GM18861 (cell line): Measurements from ENCODE around the gene SPRY2.

Experiments used
- ATAC-seq: cut with Tn5 transposase; IDR thresholded peaks from one replicate; pipeline ENCODE4 v1.9.1; 2021; ENCODE audit not compliant: unreplicated experiment

SPRY2 gene

DNA sequence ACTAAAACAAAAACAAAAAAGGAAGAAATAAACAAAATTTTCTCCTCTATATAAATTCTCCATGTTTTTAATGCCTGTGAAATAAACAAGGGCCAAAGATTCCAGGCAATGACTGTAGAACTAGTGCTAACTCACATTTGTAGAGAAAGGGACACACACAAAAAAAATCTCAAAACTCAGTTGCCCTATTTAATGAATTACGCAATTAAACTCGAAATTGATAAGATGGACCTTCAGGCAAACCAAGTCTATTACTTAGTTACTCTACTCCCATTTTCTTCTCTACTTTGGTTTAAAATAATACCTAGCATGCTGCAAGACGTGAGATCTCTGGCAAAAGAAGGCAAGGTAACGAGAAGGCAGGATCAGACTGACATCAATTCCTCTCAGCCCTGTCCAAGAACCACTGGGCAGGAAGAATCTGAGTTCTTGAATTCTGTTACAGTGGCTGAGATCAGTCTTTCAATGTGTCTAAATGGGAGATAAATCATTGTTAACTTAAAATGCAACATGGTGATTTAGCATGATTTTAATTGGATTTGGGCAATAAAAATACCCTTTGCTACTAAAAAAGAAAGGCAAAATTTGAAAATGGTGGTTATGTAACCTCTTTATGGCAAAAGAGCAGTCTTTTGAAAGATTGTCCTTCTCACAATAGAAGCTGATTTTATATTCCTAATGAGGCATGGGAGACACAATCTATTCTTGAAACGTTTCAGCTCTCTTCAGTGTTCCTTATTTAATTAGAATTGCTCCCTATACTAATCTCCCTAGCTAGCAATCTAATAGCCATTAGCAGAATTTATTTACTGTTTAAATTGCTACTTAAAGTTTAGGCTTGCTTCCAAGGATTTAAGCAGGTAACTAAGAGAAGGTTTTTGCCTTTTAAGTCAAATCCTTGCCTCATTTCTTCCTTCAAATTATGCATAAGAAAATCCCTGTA, 25.9 kb downstream of the SPRY2 start:
- no peak for ATAC-seq

GRCh38 chr13:80313668-80314256, 27.2 kb downstream of the SPRY2 start:
- no peak for ATAC-seq

- ATAC-seq = no peak
These were observed 28.0 kb downstream of the SPRY2 start for GRCh38 chr13:80312967-80313366.

GRCh38 chr13:80312012-80312704, 28.8 kb downstream of the SPRY2 start:
- no peak for ATAC-seq

DNA sequence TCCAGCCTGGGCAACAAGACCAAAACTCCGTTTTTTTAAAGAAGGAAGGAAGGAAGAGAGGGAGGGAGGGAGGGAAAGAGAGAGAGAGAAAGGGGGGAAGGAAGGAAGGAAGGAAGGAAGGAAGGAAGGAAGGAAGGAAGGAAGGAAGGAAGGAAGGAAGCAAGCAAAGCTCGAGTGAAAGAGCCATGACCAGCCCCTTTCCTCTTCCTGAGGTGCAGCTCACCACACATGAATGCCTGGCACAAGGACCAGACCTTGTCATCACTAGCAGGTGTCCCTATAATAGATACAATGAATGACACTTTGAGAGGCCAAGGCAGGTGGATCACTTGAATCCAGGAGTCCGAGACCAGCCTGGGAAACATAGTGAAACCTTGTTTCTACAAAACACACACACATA, 31.0 kb downstream of the SPRY2 start:
- ATAC-seq = no peak

DNA sequence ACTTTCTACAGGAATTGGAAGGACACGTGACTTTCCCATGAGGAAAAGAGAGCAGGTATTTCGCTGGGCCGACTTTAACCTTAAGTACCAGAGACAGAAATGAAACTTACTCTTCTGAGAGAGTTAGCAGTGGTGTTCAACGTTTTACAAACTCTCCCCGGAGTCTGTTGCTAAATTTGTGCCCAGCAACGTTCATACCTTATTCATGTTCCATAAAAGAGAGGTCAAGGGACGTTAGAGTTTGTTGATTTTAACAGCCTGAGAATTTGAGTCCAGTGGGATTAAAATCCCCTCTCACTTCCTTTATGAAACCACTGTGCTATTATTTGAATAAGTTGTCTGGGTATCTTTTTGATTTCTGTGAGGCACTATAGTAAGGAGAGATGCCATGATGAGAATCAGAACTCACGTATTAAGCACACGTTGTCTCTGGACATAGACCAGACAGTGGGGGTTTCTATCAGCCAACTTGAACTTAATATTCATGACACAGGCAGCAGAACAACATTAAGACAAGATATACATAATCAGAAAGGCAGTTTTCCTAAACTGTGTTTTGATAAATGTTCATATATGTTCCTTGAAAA, 33.4 kb downstream of the SPRY2 start:
- no peak for ATAC-seq

DNA sequence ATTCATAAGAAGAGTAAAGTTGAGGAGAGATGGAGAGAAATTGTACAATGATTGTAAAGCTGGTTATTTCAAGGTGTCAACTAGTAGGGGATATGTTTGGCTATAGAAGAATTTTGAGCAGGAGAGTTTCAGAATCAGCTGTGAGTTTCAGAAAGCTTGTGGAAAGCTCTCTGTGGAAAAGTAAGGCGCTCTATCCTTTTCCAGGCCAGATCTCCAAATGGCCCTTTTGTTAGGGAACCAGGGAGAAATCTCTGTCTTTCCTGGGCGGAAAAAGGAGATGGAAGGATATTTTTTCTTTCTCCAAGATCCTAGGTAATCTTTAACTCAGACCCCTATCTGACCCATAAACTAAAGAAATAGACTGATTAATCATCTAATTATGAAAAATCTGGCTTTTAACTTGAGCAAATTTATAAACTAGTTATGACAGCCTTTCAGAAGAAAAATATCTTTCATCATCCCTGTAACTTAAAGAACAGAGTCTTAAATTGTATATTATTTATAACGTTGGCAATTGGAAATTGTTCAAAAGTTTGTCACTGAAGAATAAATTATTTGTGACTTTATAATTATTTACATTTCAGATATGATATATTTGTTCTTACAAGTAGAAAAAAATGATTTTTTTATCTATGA, 34.5 kb downstream of the SPRY2 start:
- ATAC-seq = no peak

GRCh38 chr13:80305737-80306136, 35.2 kb downstream of the SPRY2 start:
- ATAC-seq = no peak

GRCh38 chr13:80303225-80303811, 37.6 kb downstream of the SPRY2 start:
- no peak for ATAC-seq

- ATAC-seq = no peak
These were observed 41.9 kb downstream of the SPRY2 start for GRCh38 chr13:80299046-80299445.

- no peak for ATAC-seq
These were observed 43.4 kb downstream of the SPRY2 start for GRCh38 chr13:80297503-80297902.

GRCh38 chr13:80297094-80297493, 43.8 kb downstream of the SPRY2 start:
- ATAC-seq = no peak

DNA sequence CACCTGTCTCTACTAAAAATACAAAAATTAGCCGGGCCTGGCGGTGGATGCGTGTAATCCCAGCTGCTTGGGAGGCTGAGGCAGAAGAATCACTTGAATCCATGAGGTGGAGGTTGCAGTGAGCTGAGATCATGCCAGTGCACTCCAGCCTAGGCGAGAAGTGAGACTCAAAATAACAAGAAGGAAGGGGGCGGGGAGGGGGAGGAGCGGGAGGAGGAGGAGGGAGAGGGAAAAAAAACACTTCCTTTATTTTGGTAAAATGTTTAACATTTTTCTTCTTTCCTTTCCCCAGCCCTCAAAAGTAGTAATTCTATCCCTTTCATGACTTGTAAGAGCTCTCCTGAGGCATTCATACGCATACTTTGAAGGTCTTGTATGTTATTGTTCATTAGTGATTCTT, 44.3 kb downstream of the SPRY2 start:
- ATAC-seq = no peak

- no peak for ATAC-seq
These were observed 50.3 kb downstream of the SPRY2 start for GRCh38 chr13:80290591-80290990.
